ENCODE measurements around the gene CD14. TPM values are rescaled to one million over a fixed set of nuclear protein-coding genes. Genes with fewer than 3 reads are reported as not detected.
"Not testable (repeated sequence)": the region's sequence is repeated elsewhere in the genome, so short reads cannot be mapped to it uniquely, and the experiment has no call there.

CD14 gene
- polyA plus RNA-seq, 2 of the 4 experiments (the other 2 are of a cell fraction) = 2.9 to 3.3 TPM

GRCh38 chr5:140596321-140596741 is 36.6 kb downstream of the CD14 start:
- DNase-seq (ENCODE audit: low read depth in 1 of 2, low spot score in 1 of 2) = no peak

GRCh38 chr5:140595538-140596300 is 37.3 kb downstream of the CD14 start:
- ChIA-PET CTCF (interaction anchor here (0.5 to 1.3 kb wide), 2 partner anchors 30 to 40 kb away, joined by 3 read pairs; no protein-coding TSS in a partner anchor), POLR2A (no interaction called here)
- FAIRE-seq = no peak
- Histone ChIP-seq H3K27ac (no peak overlapping the region), H3K4me1 (no peaks in the 10 kb centered on the region), H3K4me2 (no peak overlapping the region), H3K4me3 (no peak overlapping the region), H3K9me3 (no peaks in the 10 kb centered on the region)
- no peak for TF ChIP-seq MAZ (IDR thresholded peaks at IDR 0.05; ENCODE audit: borderline replicate concordance, low read depth, low read length)
- DNase-seq (ENCODE audit: low read depth in 1 of 2, low spot score in 1 of 2) = no peak
- 40% methylated on average over 5 of the region's 5 CpGs for WGBS (ENCODE audit: missing lambda C conversion rate)
- no peak for ATAC-seq

More at GRCh38 chr5:140596321-140596741, 36.6 kb downstream of the CD14 start:
- ATAC-seq = no peak
- Histone ChIP-seq H3K4me3 (no peak overlapping the region), H3K27ac (no peak overlapping the region), H3K4me2 (no peak overlapping the region), H3K4me1 (no peaks in the 10 kb centered on the region), H3K9me3 (no peaks in the 10 kb centered on the region)
- POLR2A ChIA-PET = no interaction called here
- FAIRE-seq = no peak
- TF ChIP-seq TFCP2L1 (CRISPR knock-in tag; IDR thresholded peaks at IDR 0.05) (no peak), ATOH8 (CRISPR knock-in tag; IDR thresholded peaks at IDR 0.05; ENCODE audit: low read depth) (no peak), RCOR1 (IDR thresholded peaks at IDR 0.05; ENCODE audit: low read depth, low read length) (no peak), NPAS2 (CRISPR knock-in tag; IDR thresholded peaks at IDR 0.05; ENCODE audit: borderline replicate concordance) (no peak), HOXB5 (CRISPR knock-in tag; IDR thresholded peaks at IDR 0.05) (no peak)
- CTCF ChIA-PET = interaction anchor here (1.0 kb wide), 1 partner anchor 15 kb away, joined by 3 read pairs; no protein-coding TSS in a partner anchor
- WGBS (ENCODE audit: missing lambda C conversion rate) = 82% methylated on average over 1 of the region's 1 CpG

- DNase-seq (ENCODE audit: low read depth in 1 of 2, low spot score in 1 of 2) = no peak
- CTCF ChIA-PET = interaction anchor here (0.6 kb wide), 1 partner anchor 407 kb away, joined by 4 read pairs; no protein-coding TSS in a partner anchor
- Histone ChIP-seq H3K27ac (peak overlapping the region; percentile 71 to 82), H3K4me3 (no peak overlapping the region), H3K9me3 (no peaks in the 10 kb centered on the region), H3K4me1 (no peaks in the 10 kb centered on the region), H3K4me2 (no peak overlapping the region)
- POLR2A ChIA-PET = interaction anchor here (0.8 kb wide), 1 partner anchor 29 kb away, joined by 3 read pairs; no protein-coding TSS in a partner anchor
- no peak for FAIRE-seq
- no peak for TF ChIP-seq RFX5 (IDR thresholded peaks at IDR 0.05)
- TF ChIP-seq CHD4 (IDR thresholded peaks at IDR 0.05; ENCODE audit: borderline replicate concordance) = no peak
- no peak for TF ChIP-seq CHD2 (IDR thresholded peaks at IDR 0.05; ENCODE audit: low read length, partially characterized antibody)
- TF ChIP-seq CBX8 (IDR thresholded peaks at IDR 0.05) = no peak
- TF ChIP-seq ZNF302 (CRISPR knock-in tag; IDR thresholded peaks at IDR 0.05) = no peak
- no peak; a peak in 1 of 6 replicates for ATAC-seq
- 63% methylated on average over 4 of the region's 6 CpGs for WGBS (ENCODE audit: missing lambda C conversion rate)
Observed at GRCh38 chr5:140594169-140594568, 38.8 kb downstream of the CD14 start.

GRCh38 chr5:140593070-140593469 is 39.9 kb downstream of the CD14 start:
- not testable (repeated sequence) for FAIRE-seq

GRCh38 chr5:140591747-140592372 is 41.1 kb downstream of the CD14 start:
- no peak for FAIRE-seq
- ATAC-seq = peak; percentile 26 to 51; a peak in 3 of 6 replicates
- POLR2A ChIA-PET = interaction anchor here (0.7 kb wide), 1 partner anchor 34 kb away, joined by 3 read pairs; the partner anchor contains the start of gene SRA1
- Histone ChIP-seq H3K4me3 (no peak overlapping the region), H3K4me1 (no peaks in the 10 kb centered on the region), H3K27ac (peak overlapping the region in 1 of 2 experiments; percentile 25; a peak in 1 of 6 replicates), H3K9me3 (no peaks in the 10 kb centered on the region), H3K4me2 (no peak overlapping the region)
- no peak for DNase-seq (ENCODE audit: low read depth in 1 of 2, low spot score in 1 of 2)
- CTCF ChIA-PET = interaction anchor here (0.8 to 1.9 kb wide), 3 partner anchors 18 to 44 kb away, joined by 3 to 4 read pairs (median 3); partner anchors contain the start of gene EIF4EBP3
- WGBS (ENCODE audit: missing lambda C conversion rate) = 61% methylated on average over 5 of the region's 5 CpGs
- TF ChIP-seq POLR2A (IDR thresholded peaks at IDR 0.05; ENCODE audit: low read length) (no peak), EP300 (IDR thresholded peaks at IDR 0.05) (no peak), RNF2 (IDR thresholded peaks at IDR 0.05; ENCODE audit: borderline replicate concordance, low read depth) (no peak), TFCP2L1 (CRISPR knock-in tag; IDR thresholded peaks at IDR 0.05) (no peak), CHD2 (IDR thresholded peaks at IDR 0.05; ENCODE audit: low read length, partially characterized antibody) (no peak), RFX5 (IDR thresholded peaks at IDR 0.05) (no peak), FOSL2 (IDR thresholded peaks at IDR 0.05) (no peak), FOSL2 (CRISPR knock-in tag; IDR thresholded peaks at IDR 0.05) (no peak), BCL3 (IDR thresholded peaks at IDR 0.05) (no peak), MAFK (IDR thresholded peaks at IDR 0.05; ENCODE audit: partially characterized antibody) (no peak), ATOH8 (CRISPR knock-in tag; IDR thresholded peaks at IDR 0.05; ENCODE audit: low read depth) (no peak), USF2 (IDR thresholded peaks at IDR 0.05) (no peak), NR3C1 (IDR thresholded peaks at IDR 0.05) (no peak)

More at GRCh38 chr5:140593070-140593469, 39.9 kb downstream of the CD14 start:
- Histone ChIP-seq H3K27ac (peak overlapping the region; percentile 71 to 82), H3K4me3 (peak overlapping the region; percentile 36), H3K4me2 (peak overlapping the region; percentile 35; the same call in 1 of the 3 replicates)
- H3K4me1 ChIP-seq, POLR2A ChIA-PET, H3K9me3 ChIP-seq: not testable (repeated sequence)
- CTCF ChIA-PET = interaction anchor here (0.8 kb wide), 1 partner anchor 23 kb away, joined by 3 read pairs; no protein-coding TSS in a partner anchor
- WGBS (ENCODE audit: missing lambda C conversion rate) = 38% methylated on average over 13 of the region's 14 CpGs
- TF ChIP-seq POLR2A (IDR thresholded peaks at IDR 0.05; ENCODE audit: low read length) = 0 out of 2 replicates have a peak, but pooled peaks have one; percentile 13
- ATAC-seq (peak in 1 of 2 experiments; percentile 31; a peak in 1 of 6 replicates), DNase-seq (ENCODE audit: low read depth in 1 of 2, low spot score in 1 of 2) (peak in 1 of 2 experiments; percentile 45)
